Peyer's patch (tissue), 4 donors: Measurements from ENCODE around the gene CMPK1. TPM values are rescaled to one million over a fixed set of nuclear protein-coding genes. Genes with fewer than 3 reads are reported as not detected.
"Not testable (repeated sequence)": the region's sequence is repeated elsewhere in the genome, so short reads cannot be mapped to it uniquely, and the experiment has no call there.

ENCODE experiments used
- DNase-seq, 3 donors: peaks; one replicate each; pipeline ENCODE4 v3.0.0-alpha.2; 2017 to 2019
- H3K27ac ChIP-seq, 4 donors: fragments of 200-600 bp; sonication (generic); one replicate each; pipeline ENCODE4 v1.5.1; 2016 to 2019
- H3K27me3 ChIP-seq, 2 donors: fragments of 200-600 bp; sonication (generic); one replicate each; pipeline ENCODE4 v1.5.1; 2019
- H3K36me3 ChIP-seq, 3 donors: fragments of 200-600 bp; sonication (generic); one replicate each; pipeline ENCODE4 v1.5.1; 2016 to 2019
- H3K4me1 ChIP-seq, 4 donors: fragments of 200-600 bp; sonication (generic); one replicate each; pipeline ENCODE4 v1.5.1; 2016 to 2019
- H3K4me3 ChIP-seq, 4 donors: fragments of 200-600 bp; sonication (generic); 1 replicate in 3 of 4; 2 replicates in 1 of 4; pipeline ENCODE4 v1.5.1; 2016 to 2019; ENCODE audit warnings: mild to moderate bottlenecking in 1 of 4
- H3K9me3 ChIP-seq, 4 donors: fragments of 200-600 bp; sonication (generic); one replicate each; pipeline ENCODE4 v1.5.1; 2016 to 2019; ENCODE audit warnings: mild to moderate bottlenecking in 1 of 4
- CTCF ChIP-seq, 6 experiments: fragments of 450-650 bp in 4 of 6; fragments of 200-600 bp in 2 of 6; sonication (generic) in 1 of 6; IDR thresholded peaks; one replicate each; pipeline ENCODE4 v1.5.1; 2017 to 2019; ENCODE audit warnings: antibody characterized with exemption in 6 of 6, mild to moderate bottlenecking in 3 of 6, moderate library complexity in 1 of 6
- POLR2A ChIP-seq, 2 donors: fragments of 450-650 bp; IDR thresholded peaks; one replicate each; pipeline ENCODE4 v1.5.1; 2017; ENCODE audit warnings: antibody characterized with exemption in 2 of 2, mild to moderate bottlenecking in 2 of 2, moderate library complexity in 2 of 2
- total RNA-seq, 4 donors: library from RNA; depleted of rRNA; stranded (reverse); fragments of >200 nt; gene quantifications; one replicate each; pipeline ENCODE4 v1.1.0, GENCODE V29; 2016

Gene CMPK1
- total RNA-seq, 4 donors from 2014 or later: 80.0 to 204 (median 111) TPM

GRCh38 chr1:47309427-47309826 lies 24.2 kb upstream of the CMPK1 start:
- H3K4me1 ChIP-seq: peaks cover 0 to 11% (median 0%) of the 10 kb centered on the region in 4 donors
- no peaks in the 10 kb centered on the region for H3K27me3 ChIP-seq
- H3K4me3 ChIP-seq: no peak overlapping the region
- H3K27ac ChIP-seq: no peak overlapping the region
- TF ChIP-seq CTCF (IDR thresholded peaks at IDR 0.05) (no peak), POLR2A (IDR thresholded peaks at IDR 0.05) (no peak)
- no peak for DNase-seq
- no peaks in the 10 kb centered on the region for H3K9me3 ChIP-seq
- no peaks in the 10 kb centered on the region for H3K36me3 ChIP-seq

GRCh38 chr1:47313915-47314664 lies 19.5 kb upstream of the CMPK1 start, which contains the start of gene STIL:
TSS of gene STIL (minus strand) at chr1:47314147. CDS start at chr1:47310319, 3,828 bp downstream.
- H3K4me3 ChIP-seq: peak within 1 kb of the TSS; percentile 57 to 76 (median 67)

GRCh38 chr1:47317841-47318240 lies 15.7 kb upstream of the CMPK1 start:
- H3K36me3 ChIP-seq: no peaks in the 10 kb centered on the region
- no peaks in the 10 kb centered on the region for H3K9me3 ChIP-seq
- no peak overlapping the region for H3K27ac ChIP-seq
- DNase-seq: no peak
- H3K27me3 ChIP-seq: no peaks in the 10 kb centered on the region
- peaks cover 0 to 11% (median 0%) of the 10 kb centered on the region in 4 donors for H3K4me1 ChIP-seq
- no peak overlapping the region for H3K4me3 ChIP-seq
- no peak for TF ChIP-seq CTCF (IDR thresholded peaks at IDR 0.05)
- TF ChIP-seq POLR2A (IDR thresholded peaks at IDR 0.05): no peak

More at GRCh38 chr1:47313915-47314664, 19.5 kb upstream of the CMPK1 start, which contains the start of gene STIL:
- peak; percentile 77 to 92 for TF ChIP-seq POLR2A (IDR thresholded peaks at IDR 0.05)
- peak in 2 of 6 experiments; percentile 5 to 12 for TF ChIP-seq CTCF (IDR thresholded peaks at IDR 0.05)
- no peaks in the 10 kb centered on the region for H3K36me3 ChIP-seq
- DNase-seq: peak; percentile 98 to 99 (median 99)
- H3K9me3 ChIP-seq: no peaks in the 10 kb centered on the region
- peak within 1 kb of the TSS; percentile 60 to 84 (median 72) for H3K27ac ChIP-seq
- peaks cover 0 to 11% (median 0%) of the 10 kb centered on the region in 4 donors for H3K4me1 ChIP-seq
- no peaks in the 10 kb centered on the region for H3K27me3 ChIP-seq

GRCh38 chr1:47319968-47320367 lies 13.6 kb upstream of the CMPK1 start:
- not testable (repeated sequence) for H3K9me3 ChIP-seq, DNase-seq, H3K4me3 ChIP-seq, H3K27me3 ChIP-seq, H3K27ac ChIP-seq, H3K36me3 ChIP-seq
- H3K4me1 ChIP-seq: peaks cover 0 to 15% (median 0%) of the 10 kb centered on the region in 4 donors

- Histone ChIP-seq H3K9me3 (no peaks in the 10 kb centered on the region), H3K4me3 (no peak overlapping the region), H3K27ac (peak overlapping the region in 3 of 4 donors; percentile 68 to 81 (median 75)), H3K36me3 (no peaks in the 10 kb centered on the region), H3K4me1 (peaks cover 0 to 15% (median 0%) of the 10 kb centered on the region in 4 donors), H3K27me3 (no peaks in the 10 kb centered on the region)
- TF ChIP-seq CTCF (IDR thresholded peaks at IDR 0.05) (no peak), POLR2A (IDR thresholded peaks at IDR 0.05) (no peak)
- no peak for DNase-seq
These were observed 10.0 kb upstream of the CMPK1 start for GRCh38 chr1:47323599-47324031.

GRCh38 chr1:47324682-47325081 lies 8.9 kb upstream of the CMPK1 start:
- Histone ChIP-seq H3K27me3 (no peaks in the 10 kb centered on the region), H3K4me1 (peaks cover 0 to 15% (median 0%) of the 10 kb centered on the region in 4 donors), H3K4me3 (no peak overlapping the region), H3K36me3 (no peaks in the 10 kb centered on the region), H3K9me3 (no peaks in the 10 kb centered on the region), H3K27ac (peak overlapping the region in 3 of 4 donors; percentile 65 to 81 (median 75))
- DNase-seq: no peak
- peak in 1 of 2 donors; percentile 8 for TF ChIP-seq POLR2A (IDR thresholded peaks at IDR 0.05)
- peak in 1 of 6 experiments; percentile 11 for TF ChIP-seq CTCF (IDR thresholded peaks at IDR 0.05)
